OCI-LY7 (cell line): Measurements from ENCODE around the gene PPM1H. TPM values are rescaled to one million over a fixed set of nuclear protein-coding genes. Genes with fewer than 3 reads are reported as not detected.

Experiments used
- BruUV-seq: library from RNA; stranded (reverse); fragments of 400-500 nt; replicated peaks from 2 replicates; lab custom pipeline; 2021; lab: Mats Ljungman, UMichigan
- CTCF ChIA-PET: fragments of 300-600 bp; sonication (Branson Sonifier 250); formaldehyde crosslinking; loops from one replicate; lab custom pipeline; 2022; ENCODE audit warnings: antibody characterized with exemption; ENCODE audit not compliant: unreplicated experiment; lab: Charles Lee
- POLR2A ChIA-PET: fragments of 300-600 bp; sonication (Branson Sonifier 250); formaldehyde crosslinking; loops from one replicate; lab custom pipeline; 2022; ENCODE audit warnings: antibody characterized with exemption; lab: Charles Lee
- DNase-seq: peaks from one replicate; pipeline ENCODE4 v3.0.0-alpha.2; 2015; ENCODE audit warnings: low spot score
- H2AFZ ChIP-seq: fragments of 200-600 bp; sonication (generic), shearing (Covaris generic); 2 replicates; pipeline ENCODE4 v1.6.1; 2014; ENCODE audit warnings: mild to moderate bottlenecking, antibody characterized with exemption, low read length, moderate library complexity
- H3K27ac ChIP-seq: fragments of 200-600 bp; sonication (generic); 2 replicates; pipeline ENCODE4 v1.5.1; 2014; ENCODE audit warnings: mixed run types, low read depth, mild to moderate bottlenecking, moderate library complexity, low read length, inconsistent platforms; ENCODE audit not compliant: poor library complexity, severe bottlenecking
- H3K36me3 ChIP-seq: fragments of 200-600 bp; sonication (generic); 2 replicates; pipeline ENCODE4 v1.6.1; 2014; ENCODE audit warnings: mild to moderate bottlenecking, antibody characterized with exemption, low read length, moderate library complexity, mixed read lengths; ENCODE audit not compliant: insufficient read depth
- H3K4me1 ChIP-seq: fragments of 200-600 bp; sonication (generic); 2 replicates; pipeline ENCODE4 v1.5.1; 2014; ENCODE audit warnings: mild to moderate bottlenecking, low read length; ENCODE audit not compliant: insufficient read depth, poor library complexity, severe bottlenecking
- H3K4me2 ChIP-seq: fragments of 200-600 bp; sonication (generic); 2 replicates; pipeline ENCODE4 v1.6.1; 2014; ENCODE audit warnings: mild to moderate bottlenecking, low read length
- H3K4me3 ChIP-seq: fragments of 200-600 bp; sonication (generic); 2 replicates; pipeline ENCODE4 v1.5.1; 2014; ENCODE audit warnings: mild to moderate bottlenecking, low read depth, low read length; ENCODE audit not compliant: poor library complexity, severe bottlenecking
- H3K79me2 ChIP-seq: fragments of 200-600 bp; sonication (generic); 2 replicates; pipeline ENCODE4 v1.6.1; 2016; ENCODE audit warnings: low read depth, mild to moderate bottlenecking, low read length, moderate library complexity, mixed read lengths; ENCODE audit not compliant: insufficient read depth
- H3K9me2 ChIP-seq: fragments of 200-600 bp; sonication (generic); 2 replicates; pipeline ENCODE4 v1.6.1; 2016; ENCODE audit warnings: mild to moderate bottlenecking, low read length, mixed read lengths; ENCODE audit not compliant: insufficient read depth
- H3K9me3 ChIP-seq: fragments of 200-600 bp; sonication (generic); 2 replicates; pipeline ENCODE4 v1.6.1; 2014; ENCODE audit warnings: mild to moderate bottlenecking, mixed run types, low read length, mixed read lengths
- H4K20me1 ChIP-seq: fragments of 200-600 bp; sonication (generic); 2 replicates; pipeline ENCODE4 v1.6.1; 2014; ENCODE audit warnings: mild to moderate bottlenecking, antibody characterized with exemption, low read length, moderate library complexity, mixed read lengths; ENCODE audit not compliant: insufficient read depth
- CTCF ChIP-seq: fragments of 200-600 bp; sonication (generic); conservative IDR thresholded peaks from 2 replicates; pipeline ENCODE4 v1.5.1; 2014; ENCODE audit warnings: mild to moderate bottlenecking, antibody characterized with exemption, low read length, moderate library complexity, mixed read lengths
- EZH2phosphoT487 ChIP-seq: fragments of 200-600 bp; sonication (generic); IDR thresholded peaks from 2 replicates; pipeline ENCODE4 v1.6.1; 2018; ENCODE audit warnings: low read depth, borderline replicate concordance, mild to moderate bottlenecking, mixed run types, antibody characterized with exemption, low read length, moderate library complexity, mixed read lengths
- intact Hi-C: fragments of 100-400 bp; cut with micrococcal nuclease; formaldehyde crosslinking; loops from one replicate; pipeline ENCODE4 v1.10.0; 2022; ENCODE audit not compliant: unreplicated experiment
- total RNA-seq, 2 experiments: library from RNA; depleted of rRNA in 1 of 2; stranded (reverse); fragments of >200 nt in 1 of 2; shearing (Covaris generic) in 1 of 2; gene quantifications; 2 replicates each; pipeline ENCODE4 v1.2.3, GENCODE V29; 2014 to 2022

The PPM1H gene
- total RNA-seq, 2 experiments from 2014 or later, result 2.0 to 3.4 TPM

- Histone ChIP-seq H3K4me2 (no peak overlapping the region), H2AFZ (no peak overlapping the region), H3K36me3 (no peaks in the 10 kb centered on the region), H3K4me3 (no peak overlapping the region), H3K4me1 (no peaks in the 10 kb centered on the region), H3K27ac (no peak overlapping the region), H4K20me1 (no peaks in the 10 kb centered on the region), H3K9me2 (no peaks in the 10 kb centered on the region), H3K79me2 (no peaks in the 10 kb centered on the region), H3K9me3 (no peaks in the 10 kb centered on the region)
- TF ChIP-seq EZH2phosphoT487 (no peak), CTCF (no peak)
- ChIA-PET POLR2A (interaction anchor here (1.0 kb wide), 1 partner anchor 9 kb away, joined by 3 read pairs; no protein-coding TSS in a partner anchor), CTCF (no interaction called here)
- intact Hi-C loops, result no loop called here
- no TSS peak for BruUV-seq
- DNase-seq, result no peak
These were observed 274.2 kb downstream of the PPM1H start for GRCh38 chr12:62660756-62661155.

DNA sequence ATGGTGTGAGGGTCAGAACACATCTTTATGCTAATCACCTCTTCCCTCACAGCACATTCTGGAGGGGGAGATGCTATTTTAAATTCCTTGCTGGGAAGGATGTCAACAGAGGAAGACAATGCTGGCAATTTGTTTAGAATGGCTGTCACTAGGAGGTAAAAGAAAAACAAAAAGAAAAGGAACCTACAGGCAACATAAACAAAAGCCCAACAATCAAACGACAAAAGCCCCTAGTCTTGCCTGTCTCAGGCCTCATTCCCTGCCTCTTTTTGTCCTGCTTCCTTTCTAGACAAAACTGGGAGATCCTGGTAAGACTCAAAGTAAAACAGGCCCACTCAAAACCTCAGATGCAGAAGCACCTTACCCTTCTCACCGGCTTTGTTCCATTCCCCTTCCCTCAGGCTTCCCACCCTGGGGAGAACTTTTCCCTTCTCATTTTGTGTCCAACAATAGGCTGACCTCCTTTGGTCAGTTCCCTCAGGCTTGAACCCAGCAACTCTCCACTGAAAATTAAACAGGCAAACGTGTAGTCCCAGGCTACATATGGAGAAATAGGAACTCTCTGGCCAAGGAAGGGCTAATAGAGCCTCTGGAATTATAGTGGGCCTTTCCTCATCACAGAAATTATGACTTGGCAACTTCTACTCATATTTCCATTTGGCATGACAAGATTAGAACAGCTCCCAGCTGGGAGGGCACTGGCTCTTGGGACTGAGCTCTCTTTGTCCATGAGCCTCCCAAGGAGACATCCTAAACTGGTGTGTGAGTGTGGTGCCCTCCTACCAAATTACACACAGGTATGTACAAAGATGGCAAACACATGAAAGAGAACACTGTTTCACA lies 275.3 kb downstream of the PPM1H start:
- no peaks in the 10 kb centered on the region for H4K20me1 ChIP-seq
- intact Hi-C loops, result no loop called here
- ChIA-PET POLR2A (interaction anchor here (1.0 kb wide), 1 partner anchor 10 kb away, joined by 3 read pairs; no protein-coding TSS in a partner anchor), CTCF (no interaction called here)
- H3K9me2 ChIP-seq, result no peaks in the 10 kb centered on the region
- H3K4me3 ChIP-seq, result no peak overlapping the region
- H3K4me1 ChIP-seq, result no peaks in the 10 kb centered on the region
- BruUV-seq, result no TSS peak
- H3K4me2 ChIP-seq, result no peak overlapping the region
- TF ChIP-seq CTCF, result no peak
- H3K36me3 ChIP-seq, result no peaks in the 10 kb centered on the region
- H3K79me2 ChIP-seq, result no peaks in the 10 kb centered on the region
- no peaks in the 10 kb centered on the region for H3K9me3 ChIP-seq
- no peak overlapping the region for H3K27ac ChIP-seq
- DNase-seq, result no peak
- H2AFZ ChIP-seq, result no peak overlapping the region

- Histone ChIP-seq H3K36me3 (no peaks in the 10 kb centered on the region), H3K4me2 (no peak overlapping the region), H2AFZ (no peak overlapping the region), H3K4me3 (no peak overlapping the region), H3K9me2 (no peaks in the 10 kb centered on the region), H3K79me2 (no peaks in the 10 kb centered on the region), H4K20me1 (no peaks in the 10 kb centered on the region), H3K4me1 (no peaks in the 10 kb centered on the region), H3K27ac (no peak overlapping the region), H3K9me3 (no peaks in the 10 kb centered on the region)
- BruUV-seq, result no TSS peak
- POLR2A ChIA-PET, result interaction anchor here (0.6 kb wide), 2 partner anchors 14 to 80 kb away, joined by 3 to 4 read pairs; no protein-coding TSS in a partner anchor
- CTCF ChIA-PET, result no interaction called here
- no peak for DNase-seq
- intact Hi-C loops, result no loop called here
- TF ChIP-seq CTCF (no peak), EZH2phosphoT487 (no peak)
These were observed 276.0 kb downstream of the PPM1H start for GRCh38 chr12:62658910-62659309.
